22Rv1 (cell line): ENCODE data around the gene N4BP2.
"Not testable (repeated sequence)": the region's sequence is repeated elsewhere in the genome, so short reads cannot be mapped to it uniquely, and the experiment has no call there.

Experiments
- H3K27ac ChIP-seq: fragments of 450-650 bp; 2 replicates; pipeline ENCODE4 v1.5.1; 2017
- ZFX ChIP-seq: fragments of 450-650 bp; IDR thresholded peaks from 2 replicates; pipeline ENCODE4 v1.6.1; 2017; ENCODE audit warnings: antibody characterized with exemption, borderline replicate concordance
- TF ChIP-seq, protein P1 (sequence below): fragments of 450-650 bp; IDR thresholded peaks from 2 replicates; pipeline ENCODE4 v1.5.1; 2017; ENCODE audit warnings: mild to moderate bottlenecking

N4BP2 gene

DNA sequence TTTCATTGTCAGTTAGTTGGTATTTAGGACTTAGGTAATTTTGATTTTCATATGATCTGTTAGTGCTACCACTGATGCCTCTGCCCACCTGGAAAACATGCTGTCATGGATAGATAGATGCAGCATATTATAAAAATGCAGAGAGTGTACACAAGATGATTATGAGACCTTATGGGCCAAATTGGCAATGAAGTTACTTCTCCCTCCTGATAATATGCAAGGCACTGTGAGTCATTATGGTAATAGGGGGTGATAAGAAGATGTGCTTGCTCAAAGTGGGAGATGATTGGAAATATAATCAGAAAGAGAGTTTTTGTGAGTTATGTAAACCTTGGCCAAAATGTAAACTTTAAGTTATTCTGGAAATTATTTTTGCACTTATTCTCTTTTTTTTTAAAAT, 83.5 kb downstream of the N4BP2 start:
- H3K27ac ChIP-seq = no peak overlapping the region
- TF ChIP-seq, protein P1, sequence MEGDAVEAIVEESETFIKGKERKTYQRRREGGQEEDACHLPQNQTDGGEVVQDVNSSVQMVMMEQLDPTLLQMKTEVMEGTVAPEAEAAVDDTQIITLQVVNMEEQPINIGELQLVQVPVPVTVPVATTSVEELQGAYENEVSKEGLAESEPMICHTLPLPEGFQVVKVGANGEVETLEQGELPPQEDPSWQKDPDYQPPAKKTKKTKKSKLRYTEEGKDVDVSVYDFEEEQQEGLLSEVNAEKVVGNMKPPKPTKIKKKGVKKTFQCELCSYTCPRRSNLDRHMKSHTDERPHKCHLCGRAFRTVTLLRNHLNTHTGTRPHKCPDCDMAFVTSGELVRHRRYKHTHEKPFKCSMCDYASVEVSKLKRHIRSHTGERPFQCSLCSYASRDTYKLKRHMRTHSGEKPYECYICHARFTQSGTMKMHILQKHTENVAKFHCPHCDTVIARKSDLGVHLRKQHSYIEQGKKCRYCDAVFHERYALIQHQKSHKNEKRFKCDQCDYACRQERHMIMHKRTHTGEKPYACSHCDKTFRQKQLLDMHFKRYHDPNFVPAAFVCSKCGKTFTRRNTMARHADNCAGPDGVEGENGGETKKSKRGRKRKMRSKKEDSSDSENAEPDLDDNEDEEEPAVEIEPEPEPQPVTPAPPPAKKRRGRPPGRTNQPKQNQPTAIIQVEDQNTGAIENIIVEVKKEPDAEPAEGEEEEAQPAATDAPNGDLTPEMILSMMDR = no peak
- TF ChIP-seq ZFX = no peak

DNA sequence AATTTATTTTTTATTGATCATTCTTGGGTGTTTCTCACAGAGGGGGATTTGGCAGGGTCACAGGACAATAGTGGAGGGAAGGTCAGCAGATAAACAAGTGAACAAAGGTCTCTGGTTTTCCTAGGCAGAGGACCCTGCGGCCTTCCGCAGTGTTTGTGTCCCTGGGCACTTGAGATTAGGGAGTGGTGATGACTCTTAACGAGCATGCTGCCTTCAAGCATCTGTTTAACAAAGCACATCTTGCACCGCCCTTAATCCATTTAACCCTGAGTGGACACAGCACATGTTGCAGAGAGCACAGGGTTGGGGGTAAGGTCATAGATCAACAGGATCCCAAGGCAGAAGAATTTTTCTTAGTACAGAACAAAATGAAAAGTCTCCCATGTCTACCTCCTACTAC, 83.9 kb downstream of the N4BP2 start:
- not testable (repeated sequence) for H3K27ac ChIP-seq

GRCh38 chr4:40143926-40144508, 87.4 kb downstream of the N4BP2 start:
- H3K27ac ChIP-seq = no peak overlapping the region
- no peak for TF ChIP-seq ZFX
- TF ChIP-seq, protein P1 = no peak

GRCh38 chr4:40144716-40145115, 88.1 kb downstream of the N4BP2 start:
- H3K27ac ChIP-seq = no peak overlapping the region
- no peak for TF ChIP-seq ZFX
- TF ChIP-seq, protein P1 = no peak

- H3K27ac ChIP-seq = not testable (repeated sequence)
Observed at GRCh38 chr4:40147490-40147889, 90.8 kb downstream of the N4BP2 start.

- H3K27ac ChIP-seq = peak overlapping the region; percentile 50
- TF ChIP-seq, protein P1 = peak; percentile 82
- no peak for TF ChIP-seq ZFX
Observed at GRCh38 chr4:40149960-40150385, 93.3 kb downstream of the N4BP2 start.

- H3K27ac ChIP-seq = peak overlapping the region; percentile 50; the same call in 1 of the 2 replicates
- TF ChIP-seq, protein P1 = no peak
- no peak for TF ChIP-seq ZFX
Observed at GRCh38 chr4:40150932-40151331, 94.3 kb downstream of the N4BP2 start.

DNA sequence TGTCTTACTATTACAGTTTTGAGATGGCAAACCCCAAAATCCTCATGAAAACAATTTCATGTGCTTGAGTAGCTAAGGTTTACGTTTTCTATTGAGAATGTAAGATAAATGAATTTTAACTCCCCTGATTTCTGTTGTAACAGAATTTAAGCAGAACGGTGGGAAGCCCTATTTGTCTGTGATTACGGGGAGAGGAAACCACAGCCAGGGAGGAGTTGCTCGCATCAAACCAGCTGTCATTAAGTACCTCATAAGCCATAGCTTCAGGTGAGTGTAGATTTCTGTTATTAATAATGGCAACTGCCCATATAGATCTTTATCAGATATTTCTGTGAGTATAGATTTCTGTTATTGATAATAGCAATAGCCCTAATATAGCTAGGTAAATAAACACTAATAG, 96.0 kb downstream of the N4BP2 start:
- no peak for TF ChIP-seq ZFX
- TF ChIP-seq, protein P1 = no peak
- H3K27ac ChIP-seq = peak overlapping the region; percentile 50
